Gastroesophageal sphincter (tissue), 4 donors: ENCODE results near the gene ZNF354C. TPM values are rescaled to one million over a fixed set of nuclear protein-coding genes. Genes with fewer than 3 reads are reported as not detected.

Experiments used
- ATAC-seq: fragments of 150-250 bp; one replicate; pipeline ENCODE4 v1.9.1; 2016; ENCODE audit warnings: mild to moderate bottlenecking, moderate library complexity
- H3K27ac ChIP-seq, 4 donors: fragments of 200-600 bp; sonication (generic) in 3 of 4; 1 replicate in 3 of 4; 2 replicates in 1 of 4; pipeline ENCODE4 v1.5.1; 2016 to 2019
- H3K27me3 ChIP-seq: fragments of 200-600 bp; sonication (generic); one replicate; pipeline ENCODE4 v1.5.1; 2019
- H3K36me3 ChIP-seq, 2 donors: fragments of 200-600 bp; sonication (generic); one replicate each; pipeline ENCODE4 v1.5.1; 2019; ENCODE audit warnings: control low read depth in 1 of 2
- H3K4me1 ChIP-seq, 3 donors: fragments of 200-600 bp; sonication (generic); 1 replicate in 2 of 3; 2 replicates in 1 of 3; pipeline ENCODE4 v1.5.1; 2016 to 2019; ENCODE audit warnings: control low read depth in 2 of 3
- H3K4me3 ChIP-seq, 2 donors: fragments of 200-600 bp; sonication (generic); one replicate each; pipeline ENCODE4 v1.5.1; 2019; ENCODE audit warnings: mild to moderate bottlenecking in 1 of 2, moderate library complexity in 1 of 2
- H3K9me3 ChIP-seq, 3 donors: fragments of 200-600 bp; sonication (generic); one replicate each; pipeline ENCODE4 v1.5.1; 2017 to 2019; ENCODE audit warnings: control low read depth in 2 of 3
- CTCF ChIP-seq, 4 experiments: fragments of 200-600 bp in 2 of 4; fragments of 450-650 bp in 2 of 4; sonication (generic) in 1 of 4; IDR thresholded peaks; one replicate each; pipeline ENCODE4 v1.5.1; 2017 to 2019; ENCODE audit warnings: antibody characterized with exemption in 4 of 4, mild to moderate bottlenecking in 2 of 4, moderate library complexity in 2 of 4
- EP300 ChIP-seq: sonication (generic); formaldehyde crosslinking; IDR thresholded peaks from one replicate; pipeline ENCODE4 v1.6.1; 2017; ENCODE audit warnings: antibody characterized with exemption, mild to moderate bottlenecking
- POLR2A ChIP-seq, 2 donors: fragments of 450-650 bp; IDR thresholded peaks; one replicate each; pipeline ENCODE4 v1.6.1; 2017; ENCODE audit warnings: antibody characterized with exemption in 2 of 2, mild to moderate bottlenecking in 2 of 2, moderate library complexity in 1 of 2
- POLR2AphosphoS5 ChIP-seq: sonication (generic); formaldehyde crosslinking; IDR thresholded peaks from one replicate; pipeline ENCODE4 v1.6.1; 2017; ENCODE audit warnings: antibody characterized with exemption
- WGBS, 2 donors: methylation state at CpG; one replicate each; pipeline ENCODE4 v1.1.5; 2018; ENCODE audit warnings: low coverage in 1 of 2; 5-methylcytosine and 5-hydroxymethylcytosine counted together
- total RNA-seq, 4 donors: library from RNA; depleted of rRNA; stranded (reverse); fragments of >200 nt; gene quantifications; one replicate each; pipeline ENCODE4 v1.1.0, GENCODE V29; 2016

ZNF354C gene
- total RNA-seq, 4 donors from 2014 or later = 5.3 to 14.8 (median 6.9) TPM

GRCh38 chr5:179119415-179120170 lies 59.4 kb downstream of the ZNF354C start:
- 96 to 100% methylated on average over 5 to 9 of the region's 15 CpGs for WGBS, 2 donors
- Histone ChIP-seq H3K9me3 (peaks cover 0 to 56% (median 0%) of the 10 kb centered on the region in 3 donors), H3K27me3 (no peaks in the 10 kb centered on the region), H3K27ac (no peak overlapping the region), H3K4me3 (no peak overlapping the region), H3K4me1 (no peaks in the 10 kb centered on the region), H3K36me3 (peaks cover 0 to 25% of the 10 kb centered on the region in 2 donors)
- ATAC-seq = no peak
- TF ChIP-seq EP300 (no peak), POLR2A (IDR thresholded peaks at IDR 0.05) (no peak), CTCF (IDR thresholded peaks at IDR 0.05) (no peak)

GRCh38 chr5:179120421-179120861 lies 60.3 kb downstream of the ZNF354C start:
- ATAC-seq = no peak
- Histone ChIP-seq H3K9me3 (peaks cover 0 to 47% (median 0%) of the 10 kb centered on the region in 3 donors), H3K36me3 (peaks cover 0 to 28% of the 10 kb centered on the region in 2 donors), H3K27ac (no peak overlapping the region), H3K27me3 (no peaks in the 10 kb centered on the region), H3K4me3 (no peak overlapping the region), H3K4me1 (no peaks in the 10 kb centered on the region)
- TF ChIP-seq CTCF (IDR thresholded peaks at IDR 0.05) = no peak
- no peak for TF ChIP-seq POLR2A (IDR thresholded peaks at IDR 0.05)
- TF ChIP-seq EP300 = no peak
- TF ChIP-seq POLR2AphosphoS5 = no peak
- WGBS, 2 donors = 97 to 98% methylated on average over 10 to 11 of the region's 35 CpGs

- Histone ChIP-seq H3K27ac (no peak overlapping the region), H3K4me1 (no peaks in the 10 kb centered on the region), H3K27me3 (no peaks in the 10 kb centered on the region), H3K9me3 (peaks cover 0 to 40% (median 0%) of the 10 kb centered on the region in 3 donors), H3K4me3 (no peak overlapping the region), H3K36me3 (peaks cover 0 to 26% of the 10 kb centered on the region in 2 donors)
- 98% methylated on average over 21 of the region's 75 CpGs; no CpG with 5 or more reads in 1 of the 2 donors for WGBS, 2 donors
- TF ChIP-seq POLR2AphosphoS5 (no peak), POLR2A (IDR thresholded peaks at IDR 0.05) (no peak), CTCF (IDR thresholded peaks at IDR 0.05) (no peak), EP300 (no peak)
- no peak for ATAC-seq
These were observed 60.9 kb downstream of the ZNF354C start for GRCh38 chr5:179120951-179121666.

GRCh38 chr5:179121667-179122111 lies 61.5 kb downstream of the ZNF354C start:
- no peak for ATAC-seq
- Histone ChIP-seq H3K4me3 (no peak overlapping the region), H3K4me1 (no peaks in the 10 kb centered on the region), H3K27ac (no peak overlapping the region), H3K27me3 (no peaks in the 10 kb centered on the region), H3K9me3 (peaks cover 0 to 35% (median 0%) of the 10 kb centered on the region in 3 donors), H3K36me3 (peaks cover 0 to 26% of the 10 kb centered on the region in 2 donors)
- WGBS, 2 donors = 97% methylated on average over 7 of the region's 25 CpGs; no CpG with 5 or more reads in 1 of the 2 donors
- TF ChIP-seq POLR2AphosphoS5 = no peak

GRCh38 chr5:179122411-179123108 lies 62.4 kb downstream of the ZNF354C start:
- H3K9me3 ChIP-seq = peaks cover 0 to 27% (median 0%) of the 10 kb centered on the region in 3 donors
- H3K4me1 ChIP-seq = no peaks in the 10 kb centered on the region
- peaks cover 0 to 31% of the 10 kb centered on the region in 2 donors for H3K36me3 ChIP-seq
- no CpG with 5 or more reads among the region's 19 CpGs for WGBS, 2 donors
- H3K4me3 ChIP-seq = no peak overlapping the region
- TF ChIP-seq POLR2A (IDR thresholded peaks at IDR 0.05) = no peak
- TF ChIP-seq EP300 = no peak
- no peak for TF ChIP-seq POLR2AphosphoS5
- no peak for TF ChIP-seq CTCF (IDR thresholded peaks at IDR 0.05)
- ATAC-seq = no peak
- H3K27ac ChIP-seq = no peak overlapping the region
- no peaks in the 10 kb centered on the region for H3K27me3 ChIP-seq
